HepG2 (cell line): ENCODE measurements around the gene ATP9A. TPM values are rescaled to one million over a fixed set of nuclear protein-coding genes. Genes with fewer than 3 reads are reported as not detected.

Experiments
- ATF1 ChIP-seq: IDR thresholded peaks from 2 replicates; pipeline ENCODE4 v1.6.1; 2016; ENCODE audit warnings: mild to moderate bottlenecking, control low read depth
- CC2D1A ChIP-seq: sonication (generic); formaldehyde crosslinking; IDR thresholded peaks from 2 replicates; pipeline ENCODE4 v1.8.1; 2023; ENCODE audit warnings: mild to moderate bottlenecking, missing genetic modification reagents
- GFI1 ChIP-seq: sonication (generic); formaldehyde crosslinking; IDR thresholded peaks from 2 replicates; pipeline ENCODE4 v1.5.0; 2020; ENCODE audit warnings: missing genetic modification reagents, mild to moderate bottlenecking, borderline replicate concordance
- HHEX ChIP-seq: IDR thresholded peaks from 2 replicates; pipeline ENCODE4 v1.6.1; 2016; ENCODE audit warnings: control low read depth
- HIVEP1 ChIP-seq: sonication (generic); formaldehyde crosslinking; IDR thresholded peaks from 2 replicates; pipeline ENCODE4 v1.4.0; 2020; ENCODE audit warnings: mild to moderate bottlenecking, missing genetic modification reagents
- HOXA5 ChIP-seq: sonication (generic); formaldehyde crosslinking; IDR thresholded peaks from 2 replicates; pipeline ENCODE4 v1.4.0; 2020; ENCODE audit warnings: missing genetic modification reagents
- KDM1A ChIP-seq: IDR thresholded peaks from 2 replicates; pipeline ENCODE4 v1.6.1; 2016; ENCODE audit warnings: missing compliant biosample characterization
- LCORL ChIP-seq, 2 experiments: fragments of 450-650 bp in 1 of 2; sonication (generic) in 1 of 2; formaldehyde crosslinking in 1 of 2; IDR thresholded peaks; 2 replicates each; pipeline versions ENCODE4 v1.5.0 to v1.6.1; 2017 to 2020; ENCODE audit warnings: antibody characterized with exemption in 1 of 2, missing genetic modification reagents in 1 of 2
- MAFG ChIP-seq: sonication (generic); formaldehyde crosslinking; IDR thresholded peaks from 2 replicates; pipeline ENCODE4 v1.5.1; 2020; ENCODE audit warnings: mild to moderate bottlenecking, missing genetic modification reagents
- PCBP1 ChIP-seq: fragments of 200-400 bp; formaldehyde crosslinking; IDR thresholded peaks from 2 replicates; pipeline ENCODE4 v1.6.1; 2017; ENCODE audit warnings: mild to moderate bottlenecking, low read depth, low read length, borderline replicate concordance
- TEAD3 ChIP-seq: optimal IDR thresholded peaks from 2 replicates; pipeline ENCODE3; 2016; ENCODE audit warnings: borderline replicate concordance
- TP53 ChIP-seq: sonication (generic); formaldehyde crosslinking; conservative IDR thresholded peaks from 2 replicates; pipeline ENCODE4 v1.4.0; 2020; ENCODE audit warnings: missing genetic modification reagents
- TRIM24 ChIP-seq: sonication (generic); formaldehyde crosslinking; IDR thresholded peaks from 2 replicates; pipeline ENCODE4 v1.8.0; 2022; ENCODE audit warnings: mild to moderate bottlenecking, missing genetic modification reagents
- U2AF1 ChIP-seq: fragments of 200-400 bp; formaldehyde crosslinking; optimal IDR thresholded peaks from 2 replicates; pipeline ENCODE3; 2017; ENCODE audit warnings: mild to moderate bottlenecking, low read depth, low read length
- ZBTB3 ChIP-seq: sonication (generic); formaldehyde crosslinking; IDR thresholded peaks from 2 replicates; pipeline ENCODE4 v1.4.0; 2020; ENCODE audit warnings: low read depth, mild to moderate bottlenecking, moderate library complexity, missing genetic modification reagents, borderline replicate concordance
- ZFY ChIP-seq: sonication (generic); formaldehyde crosslinking; IDR thresholded peaks from 2 replicates; pipeline ENCODE4 v1.4.0; 2020; ENCODE audit warnings: missing genetic modification reagents
- ZKSCAN5 ChIP-seq: sonication (generic); formaldehyde crosslinking; IDR thresholded peaks from 2 replicates; pipeline ENCODE4 v1.5.1; 2020; ENCODE audit warnings: mild to moderate bottlenecking, missing genetic modification reagents
- ZNF232 ChIP-seq: sonication (generic); formaldehyde crosslinking; IDR thresholded peaks from 2 replicates; pipeline ENCODE4 v1.4.0; 2020; ENCODE audit warnings: missing genetic modification reagents, borderline replicate concordance
- ZNF605 ChIP-seq: sonication (generic); formaldehyde crosslinking; IDR thresholded peaks from 2 replicates; pipeline ENCODE4 v1.8.0; 2022; ENCODE audit warnings: mild to moderate bottlenecking, missing genetic modification reagents
- ZNF614 ChIP-seq: IDR thresholded peaks from 2 replicates; pipeline ENCODE4 v1.6.1; 2018; ENCODE audit warnings: missing biosample characterization, missing genetic modification reagents, inconsistent platforms, borderline replicate concordance
- ZNF720 ChIP-seq: sonication (generic); formaldehyde crosslinking; IDR thresholded peaks from 2 replicates; pipeline ENCODE4 v1.4.0; 2020; ENCODE audit warnings: missing genetic modification reagents
- ZNF761 ChIP-seq: sonication (generic); formaldehyde crosslinking; conservative IDR thresholded peaks from 2 replicates; pipeline ENCODE4 v1.4.0; 2020; ENCODE audit warnings: mild to moderate bottlenecking, missing genetic modification reagents
- ZNF816 ChIP-seq: sonication (generic); formaldehyde crosslinking; IDR thresholded peaks from 2 replicates; pipeline ENCODE4 v1.8.0; 2022; ENCODE audit warnings: missing genetic modification reagents, mild to moderate bottlenecking, borderline replicate concordance
- polyA plus RNA-seq, 8 experiments: library from polyadenylated mRNA; depleted of rRNA in 3 of 8; stranded (reverse) in 7 of 8; unstranded in 1 of 8; fragments of >200 nt; fragmentation: Illumina TruSeq in 4 of 8; extraction: Trizol in 4 of 8; gene quantifications; 2 replicates each; pipeline versions ENCODE4 v1.2.1 to v1.2.3, GENCODE V29; 2011 to 2016; ENCODE audit warnings: low read depth in 4 of 8, missing spikeins in 1 of 8, mixed read lengths in 1 of 8; ENCODE audit not compliant: insufficient read depth in 1 of 8
- total RNA-seq, 5 experiments: library from RNA; depleted of rRNA; stranded (reverse); fragments of >200 nt; fragmentation: Illumina TruSeq; extraction: Trizol; gene quantifications; 2 replicates each; pipeline ENCODE4 v1.2.3, GENCODE V29; 2016; ENCODE audit warnings: low read depth in 1 of 5
- TF ChIP-seq, protein P1 (sequence below): sonication (generic); formaldehyde crosslinking; IDR thresholded peaks from 2 replicates; pipeline ENCODE4 v1.8.1; 2022; ENCODE audit warnings: mild to moderate bottlenecking, missing genetic modification reagents
- TF ChIP-seq, protein P2 (sequence below): sonication (generic); formaldehyde crosslinking; IDR thresholded peaks from 2 replicates; pipeline ENCODE4 v1.9.0; 2021; ENCODE audit warnings: missing genetic modification reagents, borderline replicate concordance
- TF ChIP-seq, protein P3 (sequence below): IDR thresholded peaks from 2 replicates; pipeline ENCODE4 v1.6.1; 2016; ENCODE audit warnings: low read depth, control low read depth
- TF ChIP-seq, protein P4 (sequence below): IDR thresholded peaks from 2 replicates; pipeline ENCODE4 v1.6.1; 2016

ATP9A gene
- total and polyA plus RNA-seq, 2 of the 13 experiments (the other 11 are each of a cell fraction or from before 2014, with no cell fraction given) = 11.8 to 18.5 TPM

DNA sequence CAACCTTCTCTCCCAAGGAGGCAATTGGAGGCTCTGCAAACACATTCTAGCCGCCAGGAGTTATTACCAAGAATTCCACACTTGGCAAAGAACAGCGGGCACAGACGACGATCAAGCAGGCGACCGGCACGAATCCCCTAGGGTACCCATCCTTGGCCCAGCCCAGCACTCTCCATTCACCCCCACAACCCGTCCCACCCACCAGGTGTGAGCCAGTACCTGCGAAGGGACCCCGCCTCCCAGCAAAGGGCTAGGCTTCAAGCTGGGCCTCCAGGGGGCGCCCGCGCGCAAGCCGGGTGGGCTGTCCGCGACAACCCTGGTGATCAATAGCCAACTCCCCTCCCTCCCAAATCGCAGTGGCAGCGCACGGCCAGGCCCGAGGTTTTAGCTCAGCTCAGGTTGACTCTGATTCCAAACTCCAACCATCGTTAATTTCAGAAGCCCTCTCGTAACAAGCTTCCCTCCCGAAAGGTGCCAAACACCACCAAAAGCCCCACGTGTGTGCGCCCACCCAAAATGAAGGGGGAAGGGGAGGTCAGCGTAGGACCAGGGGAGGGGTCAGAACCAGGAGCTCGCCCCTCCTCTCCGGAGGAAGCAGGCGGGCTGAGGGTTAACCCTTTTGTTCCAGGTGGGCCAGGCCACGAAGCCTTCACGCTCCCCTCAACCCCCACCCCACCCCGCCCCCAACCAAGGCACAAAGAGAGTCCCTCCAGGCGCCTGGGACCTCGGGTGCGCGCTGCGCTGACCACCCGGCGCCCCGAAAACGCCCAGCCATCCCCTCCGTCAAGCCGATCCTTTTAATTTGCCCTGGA is 32.1 kb upstream of the ATP9A start (continued):
- TF ChIP-seq, protein P1, sequence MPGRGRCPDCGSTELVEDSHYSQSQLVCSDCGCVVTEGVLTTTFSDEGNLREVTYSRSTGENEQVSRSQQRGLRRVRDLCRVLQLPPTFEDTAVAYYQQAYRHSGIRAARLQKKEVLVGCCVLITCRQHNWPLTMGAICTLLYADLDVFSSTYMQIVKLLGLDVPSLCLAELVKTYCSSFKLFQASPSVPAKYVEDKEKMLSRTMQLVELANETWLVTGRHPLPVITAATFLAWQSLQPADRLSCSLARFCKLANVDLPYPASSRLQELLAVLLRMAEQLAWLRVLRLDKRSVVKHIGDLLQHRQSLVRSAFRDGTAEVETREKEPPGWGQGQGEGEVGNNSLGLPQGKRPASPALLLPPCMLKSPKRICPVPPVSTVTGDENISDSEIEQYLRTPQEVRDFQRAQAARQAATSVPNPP (CRISPR knock-in tag) = no peak
- TF ChIP-seq LCORL (IDR thresholded peaks at IDR 0.05) = no peak; the same call in 1 of the 2 replicates
- TF ChIP-seq LCORL (CRISPR knock-in tag; IDR thresholded peaks at IDR 0.05) = peak; percentile 99
- TF ChIP-seq, protein P2, sequence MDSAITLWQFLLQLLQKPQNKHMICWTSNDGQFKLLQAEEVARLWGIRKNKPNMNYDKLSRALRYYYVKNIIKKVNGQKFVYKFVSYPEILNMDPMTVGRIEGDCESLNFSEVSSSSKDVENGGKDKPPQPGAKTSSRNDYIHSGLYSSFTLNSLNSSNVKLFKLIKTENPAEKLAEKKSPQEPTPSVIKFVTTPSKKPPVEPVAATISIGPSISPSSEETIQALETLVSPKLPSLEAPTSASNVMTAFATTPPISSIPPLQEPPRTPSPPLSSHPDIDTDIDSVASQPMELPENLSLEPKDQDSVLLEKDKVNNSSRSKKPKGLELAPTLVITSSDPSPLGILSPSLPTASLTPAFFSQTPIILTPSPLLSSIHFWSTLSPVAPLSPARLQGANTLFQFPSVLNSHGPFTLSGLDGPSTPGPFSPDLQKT (CRISPR knock-in tag) = no peak
- no peak; the same call in 1 of the 2 replicates for TF ChIP-seq ZNF605 (CRISPR knock-in tag)
- no peak; the same call in 1 of the 2 replicates for TF ChIP-seq HHEX (CRISPR knock-in tag)
- TF ChIP-seq KDM1A (CRISPR knock-in tag) = no peak
- peak; percentile 32; the same call in 1 of the 2 replicates for TF ChIP-seq ZBTB3 (CRISPR knock-in tag)
- no peak for TF ChIP-seq MAFG
- TF ChIP-seq ZNF816 = no peak
- peak; percentile 65; the same call in 1 of the 2 replicates for TF ChIP-seq ZNF614 (CRISPR knock-in tag)
- TF ChIP-seq ATF1 = no peak
- TF ChIP-seq, protein P3, sequence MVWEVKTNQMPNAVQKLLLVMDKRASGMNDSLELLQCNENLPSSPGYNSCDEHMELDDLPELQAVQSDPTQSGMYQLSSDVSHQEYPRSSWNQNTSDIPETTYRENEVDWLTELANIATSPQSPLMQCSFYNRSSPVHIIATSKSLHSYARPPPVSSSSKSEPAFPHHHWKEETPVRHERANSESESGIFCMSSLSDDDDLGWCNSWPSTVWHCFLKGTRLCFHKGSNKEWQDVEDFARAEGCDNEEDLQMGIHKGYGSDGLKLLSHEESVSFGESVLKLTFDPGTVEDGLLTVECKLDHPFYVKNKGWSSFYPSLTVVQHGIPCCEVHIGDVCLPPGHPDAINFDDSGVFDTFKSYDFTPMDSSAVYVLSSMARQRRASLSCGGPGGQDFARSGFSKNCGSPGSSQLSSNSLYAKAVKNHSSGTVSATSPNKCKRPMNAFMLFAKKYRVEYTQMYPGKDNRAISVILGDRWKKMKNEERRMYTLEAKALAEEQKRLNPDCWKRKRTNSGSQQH (CRISPR knock-in tag) = no peak
- TF ChIP-seq ZNF720 (CRISPR knock-in tag) = no peak
- TF ChIP-seq TEAD3 (CRISPR knock-in tag) = peak; percentile 77
- 0 out of 2 replicates have a peak, but pooled peaks have one; percentile 57 for TF ChIP-seq ZNF232 (CRISPR knock-in tag)
- TF ChIP-seq ZKSCAN5 (CRISPR knock-in tag) = peak; percentile 57; the same call in 1 of the 2 replicates
- TF ChIP-seq CC2D1A (CRISPR knock-in tag) = 0 out of 2 replicates have a peak, but pooled peaks have one; percentile 66
- TF ChIP-seq GFI1 (CRISPR knock-in tag) = 0 out of 2 replicates have a peak, but pooled peaks have one; percentile 58
- TF ChIP-seq HIVEP1 = peak; percentile 77
- no peak for TF ChIP-seq TP53 (CRISPR knock-in tag)
- no peak for TF ChIP-seq U2AF1
- TF ChIP-seq ZFY = peak; percentile 54
- peak; percentile 98 for TF ChIP-seq PCBP1
- peak; percentile 75 for TF ChIP-seq HOXA5 (CRISPR knock-in tag)
- TF ChIP-seq, protein P4, sequence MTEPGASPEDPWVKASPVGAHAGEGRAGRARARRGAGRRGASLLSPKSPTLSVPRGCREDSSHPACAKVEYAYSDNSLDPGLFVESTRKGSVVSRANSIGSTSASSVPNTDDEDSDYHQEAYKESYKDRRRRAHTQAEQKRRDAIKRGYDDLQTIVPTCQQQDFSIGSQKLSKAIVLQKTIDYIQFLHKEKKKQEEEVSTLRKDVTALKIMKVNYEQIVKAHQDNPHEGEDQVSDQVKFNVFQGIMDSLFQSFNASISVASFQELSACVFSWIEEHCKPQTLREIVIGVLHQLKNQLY = no peak
- no peak for TF ChIP-seq ZNF761 (CRISPR knock-in tag)
- TF ChIP-seq TRIM24 (CRISPR knock-in tag) = no peak
